Measurements from ENCODE around the gene PNPLA2. TPM values are rescaled to one million over a fixed set of nuclear protein-coding genes. Genes with fewer than 3 reads are reported as not detected.

Gene PNPLA2
- total RNA-seq, 1 donor from 2014 or later, result 107 TPM

- ATAC-seq (no peak), DNase-seq (ENCODE audit: low spot score) (peak; percentile 48)
Measured at GRCh38 chr11:783581-784015, 35.1 kb upstream of the PNPLA2 start.

GRCh38 chr11:786235-787083 lies 32.3 kb upstream of the PNPLA2 start:
- no peak for DNase-seq (ENCODE audit: low spot score)
- ATAC-seq, result no peak

DNA sequence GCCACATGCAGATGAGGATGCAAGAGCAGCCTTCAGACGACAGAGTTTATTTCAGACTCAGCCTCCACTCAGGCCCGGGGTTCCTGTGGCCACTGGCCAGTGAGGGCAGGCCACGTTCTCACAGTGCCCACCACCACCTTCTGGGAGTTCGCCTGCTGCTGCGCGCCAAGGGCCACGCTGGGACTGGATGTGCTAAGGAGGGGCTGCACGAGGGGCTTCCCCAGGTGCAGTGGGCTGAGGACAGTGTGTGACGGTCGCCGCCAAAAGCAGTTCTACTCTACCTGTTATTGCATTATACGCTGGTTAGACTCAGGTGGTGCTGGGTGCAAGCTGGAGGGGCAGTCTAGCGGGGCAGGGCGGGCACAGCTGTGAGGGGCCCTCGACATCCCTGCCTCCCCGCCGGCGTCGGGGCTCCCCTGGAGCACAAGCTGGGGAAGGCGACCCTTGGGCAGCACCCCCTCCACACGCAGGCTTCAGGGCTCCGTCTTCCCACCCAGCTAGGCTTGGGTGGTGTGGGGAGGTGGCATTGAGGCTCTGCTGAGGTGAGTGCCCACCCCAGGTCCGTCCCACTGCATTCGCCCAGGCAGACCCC lies 31.5 kb upstream of the PNPLA2 start:
- no peak for DNase-seq (ENCODE audit: low spot score)
- no peak for ATAC-seq

GRCh38 chr11:788009-788640 lies 30.6 kb upstream of the PNPLA2 start:
- ATAC-seq (no peak), DNase-seq (ENCODE audit: low spot score) (no peak)

DNA sequence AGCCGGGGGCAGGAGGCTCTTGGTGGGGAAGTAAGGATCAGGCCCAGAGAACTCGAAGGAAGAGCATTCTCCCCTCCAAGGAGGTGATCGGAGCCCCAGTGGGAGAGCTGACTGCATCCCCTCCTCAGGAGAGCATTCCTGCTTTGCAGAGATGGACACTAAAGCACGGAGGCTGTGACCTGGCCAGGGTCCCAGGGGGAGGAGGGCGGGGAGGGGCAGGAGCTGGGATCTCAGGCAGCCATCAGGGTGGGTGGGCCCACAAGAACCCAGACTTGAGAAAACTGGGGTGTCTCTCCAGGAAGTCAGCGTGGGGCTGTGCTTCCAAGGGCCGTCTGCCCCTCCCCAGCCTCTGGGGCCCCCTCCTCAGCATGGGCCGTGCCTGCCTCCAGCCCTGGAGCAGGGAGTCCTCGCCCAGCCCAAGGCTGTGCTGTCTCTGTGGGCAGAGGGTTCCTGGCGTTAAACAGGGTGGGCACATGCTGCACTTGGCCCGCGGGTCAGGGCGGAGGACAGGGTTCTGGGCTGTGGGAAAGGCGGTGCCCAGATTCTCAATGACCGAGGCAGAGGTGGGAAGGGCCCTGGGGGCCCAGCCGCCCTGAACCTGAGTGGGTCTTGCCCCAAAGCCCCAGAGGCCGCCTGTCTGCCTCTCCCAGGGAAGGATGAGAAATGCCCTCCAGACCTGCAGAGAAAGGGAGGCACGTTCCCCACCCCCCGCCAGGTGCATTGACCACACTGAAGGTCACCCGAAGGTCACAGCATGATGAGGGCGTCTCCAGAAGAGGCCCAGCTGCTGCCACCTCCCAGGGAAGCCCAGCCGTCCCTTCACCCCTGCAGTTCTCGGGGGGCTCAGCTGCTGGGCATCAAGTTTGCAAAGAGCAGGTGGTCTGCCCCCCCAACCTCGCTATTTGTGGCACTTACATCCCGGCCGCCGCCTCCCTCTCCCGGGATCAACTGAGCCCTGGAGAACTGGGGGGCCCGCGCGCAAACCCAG lies 29.5 kb upstream of the PNPLA2 start:
- no peak for DNase-seq (ENCODE audit: low spot score)
- peak; percentile 5 for ATAC-seq

GRCh38 chr11:789943-790342 lies 28.8 kb upstream of the PNPLA2 start, which contains the start of gene CEND1:
Gene CEND1, minus strand, starts transcription at chr11:790090. Its CDS starts 1,514 bp downstream, at chr11:788576.
- ATAC-seq (peak; percentile 42), DNase-seq (ENCODE audit: low spot score) (peak; percentile 56)

GRCh38 chr11:790721-791564 lies 27.8 kb upstream of the PNPLA2 start:
- ATAC-seq (peak; percentile 38), DNase-seq (ENCODE audit: low spot score) (peak; percentile 58)

- DNase-seq (ENCODE audit: low spot score) (peak; percentile 53), ATAC-seq (no peak)
Measured at GRCh38 chr11:791658-792534, 26.8 kb upstream of the PNPLA2 start.

DNA sequence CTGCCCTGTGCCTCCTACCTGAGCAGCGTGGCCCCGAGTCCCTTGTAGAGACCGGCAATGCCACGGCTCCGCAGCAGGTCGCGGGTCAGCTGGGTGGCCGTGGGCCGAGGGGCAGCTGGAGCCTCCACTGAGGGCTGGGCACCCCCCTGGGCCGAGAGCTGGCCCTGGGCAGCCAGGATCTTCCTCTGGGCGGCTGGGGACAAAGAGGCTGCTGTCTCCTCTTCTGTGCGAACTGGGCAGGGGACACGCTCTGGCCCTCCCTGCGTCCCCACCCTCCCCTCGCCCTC lies 26.2 kb upstream of the PNPLA2 start:
- ATAC-seq (no peak), DNase-seq (ENCODE audit: low spot score) (peak; percentile 46)

GRCh38 chr11:792873-793272 lies 25.8 kb upstream of the PNPLA2 start:
- DNase-seq (ENCODE audit: low spot score), result peak; percentile 49
- no peak for ATAC-seq

DNA sequence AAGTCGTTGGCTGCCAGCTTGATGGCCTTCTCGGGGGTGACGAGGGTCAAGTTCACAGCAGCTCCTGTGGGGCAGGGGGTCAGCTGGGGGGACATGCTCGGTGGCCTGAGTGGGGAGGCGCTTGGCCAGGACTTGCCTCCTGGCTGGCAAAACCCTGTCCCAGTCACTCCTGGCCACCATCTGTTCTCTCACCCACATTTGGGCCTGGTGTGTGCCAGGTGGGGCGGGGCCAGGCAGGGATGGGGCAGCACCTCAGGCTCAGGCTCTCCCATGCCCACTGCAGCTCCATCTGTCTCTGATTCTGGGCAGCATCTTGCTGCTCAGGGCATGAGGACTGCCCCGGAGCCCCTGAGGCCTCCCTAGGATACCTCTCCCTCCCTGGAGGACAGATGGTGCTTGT lies 25.2 kb upstream of the PNPLA2 start:
- DNase-seq (ENCODE audit: low spot score) (no peak), ATAC-seq (no peak)

- ATAC-seq, result no peak
- no peak for DNase-seq (ENCODE audit: low spot score)
Measured at GRCh38 chr11:794013-794765, 24.5 kb upstream of the PNPLA2 start.

GRCh38 chr11:794766-795633 lies 23.7 kb upstream of the PNPLA2 start:
- DNase-seq (ENCODE audit: low spot score) (peak; percentile 79), ATAC-seq (peak; percentile 25)

GRCh38 chr11:795634-796564 lies 22.8 kb upstream of the PNPLA2 start:
- DNase-seq (ENCODE audit: low spot score) (peak; percentile 81), ATAC-seq (peak; percentile 54)

- ATAC-seq (peak; percentile 60), DNase-seq (ENCODE audit: low spot score) (peak; percentile 89)
Measured at GRCh38 chr11:796565-797295, 22.0 kb upstream of the PNPLA2 start.

All from left lobe of liver (tissue), 2 donors.